Measurements from ENCODE around the gene BMS1. TPM values are rescaled to one million over a fixed set of nuclear protein-coding genes. Genes with fewer than 3 reads are reported as not detected.

Gene BMS1
- total RNA-seq, 2 donors from 2014 or later = 8.0 to 8.6 TPM

GRCh38 chr10:42875798-42876341 lies 93.3 kb downstream of the BMS1 start:
- H3K36me3 ChIP-seq (replicated peaks in 1 of 2; ENCODE audit: insufficient read depth in 1 of 2, low read depth in 2 of 2) = no peaks in the 10 kb centered on the region
- no peaks in the 10 kb centered on the region for H3K27me3 ChIP-seq
- DNase-seq (peak in 1 of 4 donors; percentile 12), ATAC-seq (no peak)
- no peak overlapping the region for H3K27ac ChIP-seq
- H3K4me3 ChIP-seq = no peak overlapping the region
- intact Hi-C loops (cut with DNase I) = loop anchor here (5.0 kb wide), 1 partner anchor 236 kb away; no protein-coding TSS in a partner anchor
- no peaks in the 10 kb centered on the region for H3K9me3 ChIP-seq
- WGBS, 2 donors = 37 to 44% methylated on average over 12 of the region's 12 CpGs
- no peak for TF ChIP-seq POLR2A (IDR thresholded peaks at IDR 0.05)
- TF ChIP-seq CTCF (IDR thresholded peaks at IDR 0.05) = no peak
- no peaks in the 10 kb centered on the region for H3K4me1 ChIP-seq

- WGBS, 2 donors = 69 to 72% methylated on average over 8 to 9 of the region's 9 CpGs
- no peak overlapping the region for H3K27ac ChIP-seq
- intact Hi-C loops (cut with DNase I) = loop anchor here (5.0 kb wide), 1 partner anchor 236 kb away; no protein-coding TSS in a partner anchor
These were observed 93.9 kb downstream of the BMS1 start for GRCh38 chr10:42876476-42876875.

GRCh38 chr10:42876945-42877344 lies 94.3 kb downstream of the BMS1 start:
- DNase-seq (no peak), ATAC-seq (no peak)
- TF ChIP-seq POLR2A (IDR thresholded peaks at IDR 0.05) (no peak), CTCF (IDR thresholded peaks at IDR 0.05) (no peak)
- no peak overlapping the region for H3K27ac ChIP-seq
- no peaks in the 10 kb centered on the region for H3K4me1 ChIP-seq
- no peaks in the 10 kb centered on the region for H3K36me3 ChIP-seq (replicated peaks in 1 of 2; ENCODE audit: insufficient read depth in 1 of 2, low read depth in 2 of 2)
- WGBS, 2 donors = 82 to 89% methylated on average over 3 to 6 of the region's 6 CpGs
- H3K9me3 ChIP-seq = no peaks in the 10 kb centered on the region
- intact Hi-C loops (cut with DNase I) = loop anchor here (5.0 kb wide), 1 partner anchor 235 kb away; no protein-coding TSS in a partner anchor
- H3K27me3 ChIP-seq = no peaks in the 10 kb centered on the region
- H3K4me3 ChIP-seq = no peak overlapping the region

More at GRCh38 chr10:42876476-42876875, 93.9 kb downstream of the BMS1 start:
- Histone ChIP-seq H3K4me3 (no peak overlapping the region), H3K36me3 (replicated peaks in 1 of 2; ENCODE audit: insufficient read depth in 1 of 2, low read depth in 2 of 2) (no peaks in the 10 kb centered on the region), H3K4me1 (no peaks in the 10 kb centered on the region), H3K27me3 (no peaks in the 10 kb centered on the region), H3K9me3 (no peaks in the 10 kb centered on the region)
- no peak for TF ChIP-seq CTCF (IDR thresholded peaks at IDR 0.05)
- TF ChIP-seq POLR2A (IDR thresholded peaks at IDR 0.05) = no peak
- DNase-seq (no peak), ATAC-seq (no peak)

GRCh38 chr10:42877496-42878030 lies 95.0 kb downstream of the BMS1 start:
- H3K27ac ChIP-seq = no peak overlapping the region

More at GRCh38 chr10:42877496-42878030, 95.0 kb downstream of the BMS1 start:
- Histone ChIP-seq H3K4me1 (no peaks in the 10 kb centered on the region), H3K27me3 (no peaks in the 10 kb centered on the region), H3K4me3 (no peak overlapping the region), H3K36me3 (replicated peaks in 1 of 2; ENCODE audit: insufficient read depth in 1 of 2, low read depth in 2 of 2) (no peaks in the 10 kb centered on the region), H3K9me3 (no peaks in the 10 kb centered on the region)
- 60 to 61% methylated on average over 1 to 4 of the region's 4 CpGs for WGBS, 2 donors
- no peak for TF ChIP-seq CTCF (IDR thresholded peaks at IDR 0.05)
- TF ChIP-seq POLR2A (IDR thresholded peaks at IDR 0.05) = no peak
- no peak for DNase-seq
- no peak for ATAC-seq
- intact Hi-C loops (cut with DNase I) = loop anchor here (5.0 kb wide), 1 partner anchor 235 kb away; no protein-coding TSS in a partner anchor

Measured in body of pancreas (tissue), 4 donors.